Naive thymus-derived CD4-positive, alpha-beta T cell (primary cell): ENCODE results near the gene ATP9B. TPM values are rescaled to one million over a fixed set of nuclear protein-coding genes. Genes with fewer than 3 reads are reported as not detected.

Experiments
- ATAC-seq: fragments of 150-1000 bp; cut with Tn5 transposase; 2 replicates; pipeline ENCODE4 v1.10.0; 2021; ENCODE audit warnings: mild to moderate bottlenecking, moderate library complexity
- CTCF ChIA-PET: fragments of 350-600 bp; sonication (Branson Sonifier 250); formaldehyde crosslinking; loops from one replicate; lab custom pipeline; 2021; ENCODE audit warnings: antibody characterized with exemption; lab: Charles Lee
- POLR2A ChIA-PET: fragments of 350-600 bp; sonication (Branson Sonifier 250); formaldehyde crosslinking; loops from one replicate; lab custom pipeline; 2021; ENCODE audit warnings: antibody characterized with exemption, inconsistent platforms; lab: Charles Lee
- DNase-seq, 9 donors: peaks; one replicate each; pipeline versions ENCODE4 v3.0.0 to v3.0.0-alpha.2; 2020 to 2022; ENCODE audit warnings: mixed read lengths in 1 of 9
- H3K27ac ChIP-seq: one replicate; pipeline ENCODE4 v1.7.0; 2013; ENCODE audit warnings: mild to moderate bottlenecking, low read depth, low read length, moderate library complexity
- H3K27me3 ChIP-seq, 2 donors: one replicate each; pipeline ENCODE4 v1.7.0; 2013; ENCODE audit warnings: low read length in 2 of 2, mild to moderate bottlenecking in 2 of 2, moderate library complexity in 2 of 2; ENCODE audit not compliant: control insufficient read depth in 2 of 2, insufficient read depth in 2 of 2
- H3K36me3 ChIP-seq, 3 experiments: 1 replicate in 2 of 3; 2 replicates in 1 of 3; pipeline ENCODE4 v1.7.0; 2013; ENCODE audit warnings: low read length in 3 of 3, mild to moderate bottlenecking in 3 of 3, moderate library complexity in 1 of 3; ENCODE audit not compliant: insufficient read depth in 3 of 3, control insufficient read depth in 2 of 3
- H3K4me1 ChIP-seq, 2 donors: one replicate each; pipeline ENCODE4 v1.7.0; 2013; ENCODE audit warnings: low read length in 2 of 2, mild to moderate bottlenecking in 2 of 2, moderate library complexity in 1 of 2; ENCODE audit not compliant: control insufficient read depth in 2 of 2, insufficient read depth in 2 of 2
- H3K4me3 ChIP-seq: 2 replicates; pipeline ENCODE4 v1.7.0; 2013; ENCODE audit warnings: mild to moderate bottlenecking, low read length
- H3K9me3 ChIP-seq, 3 experiments: 1 replicate in 2 of 3; 2 replicates in 1 of 3; pipeline ENCODE4 v1.7.0; 2013; ENCODE audit warnings: low read length in 3 of 3; ENCODE audit not compliant: control insufficient read depth in 2 of 3
- H3K27ac Mint-ChIP-seq, 9 donors: one replicate each; pipeline ENCODE4 v1.8.0; 2020 to 2022; ENCODE audit warnings: mixed read lengths in 9 of 9, mild to moderate bottlenecking in 8 of 9, moderate library complexity in 5 of 9, inconsistent platforms in 2 of 9
- H3K27me3 Mint-ChIP-seq, 5 donors: one replicate each; pipeline ENCODE4 v1.8.0; 2021 to 2022; ENCODE audit warnings: mixed read lengths in 5 of 5, mild to moderate bottlenecking in 1 of 5
- H3K36me3 Mint-ChIP-seq, 5 donors: one replicate each; pipeline ENCODE4 v1.8.0; 2020 to 2022; ENCODE audit warnings: mixed read lengths in 5 of 5, mild to moderate bottlenecking in 3 of 5, inconsistent platforms in 1 of 5
- H3K4me1 Mint-ChIP-seq, 7 donors: one replicate each; pipeline ENCODE4 v1.8.0; 2020 to 2022; ENCODE audit warnings: mixed read lengths in 7 of 7, mild to moderate bottlenecking in 3 of 7, inconsistent platforms in 1 of 7
- H3K4me3 Mint-ChIP-seq, 10 donors: one replicate each; pipeline ENCODE4 v1.8.0; 2020 to 2022; ENCODE audit warnings: mild to moderate bottlenecking in 10 of 10, mixed read lengths in 10 of 10, moderate library complexity in 6 of 10, inconsistent platforms in 2 of 10
- H3K9me3 Mint-ChIP-seq, 11 donors: one replicate each; pipeline ENCODE4 v1.8.0; 2020 to 2022; ENCODE audit warnings: mixed read lengths in 11 of 11, mild to moderate bottlenecking in 4 of 11, inconsistent platforms in 1 of 11, moderate library complexity in 1 of 11
- intact Hi-C, 2 donors: fragments of 100-400 bp; cut with micrococcal nuclease; formaldehyde crosslinking; loops; one replicate each; pipeline ENCODE4 v1.15.1; 2023
- polyA plus RNA-seq, 2 donors: library from polyadenylated mRNA; unstranded; fragments of 300-500 nt; fragmentation: Illumina TruSeq; gene quantifications; one replicate each; pipeline ENCODE4 v1.2.3, GENCODE V29; 2021
- total RNA-seq, 6 experiments: library from RNA in 5 of 6; stranded (reverse) in 5 of 6; gene quantifications; 1 replicate in 5 of 6; 2 replicates in 1 of 6; pipeline ENCODE4 v1.2.3 and lab custom pipeline; 2021 to 2026

The ATP9B gene
- total and polyA plus RNA-seq, 7 experiments from 2014 or later: 21.3 to 90.5 (median 79.4) TPM

GRCh38 chr18:79416677-79417052 is 347.5 kb downstream of the ATP9B start:
- ChIA-PET CTCF (no interaction called here), POLR2A (no interaction called here)
- Histone ChIP-seq H3K4me3 (no peak overlapping the region), H3K9me3 (no peaks in the 10 kb centered on the region), H3K36me3 (peaks cover 7 to 65% (median 20%) of the 10 kb centered on the region in 3 experiments), H3K27ac (no peak overlapping the region), H3K4me1 (no peaks in the 10 kb centered on the region), H3K27me3 (no peaks in the 10 kb centered on the region)
- Mint-ChIP-seq H3K36me3 (peaks cover 5 to 31% (median 12%) of the 10 kb centered on the region in 5 donors), H3K4me1 (peaks cover 9 to 54% (median 43%) of the 10 kb centered on the region in 7 donors), H3K27ac (peak overlapping the region in 3 of 9 donors; percentile 36 to 72 (median 70)), H3K27me3 (no peaks in the 10 kb centered on the region), H3K9me3 (peaks cover 0 to 1% (median 0%) of the 10 kb centered on the region in 11 donors), H3K4me3 (peak overlapping the region in 1 of 10 donors; percentile 11)
- DNase-seq (no peak), ATAC-seq (no peak)
- intact Hi-C loops: no loop called here

DNA sequence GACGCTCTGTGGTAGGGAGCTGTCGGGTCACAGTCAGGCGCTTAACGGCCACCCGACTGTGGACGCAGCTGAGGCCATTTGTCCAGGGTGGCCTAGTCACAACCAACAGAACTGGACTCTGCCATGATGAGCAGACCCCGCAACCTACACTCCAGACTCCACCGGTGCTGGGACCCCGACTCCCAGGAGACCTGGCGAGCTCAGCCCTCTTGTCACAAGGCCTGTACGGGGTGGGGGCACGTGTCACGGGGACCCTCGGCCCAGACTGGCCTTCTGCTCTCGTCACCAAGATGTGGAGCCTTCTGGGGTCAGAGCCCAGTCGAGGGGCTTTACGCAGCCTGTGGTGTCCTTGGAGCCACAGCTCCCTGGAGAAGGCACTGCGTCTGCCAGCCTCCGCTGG is 349.0 kb downstream of the ATP9B start:
- H3K27ac ChIP-seq: no peak overlapping the region
- H3K27me3 ChIP-seq: no peaks in the 10 kb centered on the region
- H3K4me1 ChIP-seq: no peaks in the 10 kb centered on the region
- DNase-seq (no peak), ATAC-seq (no peak)
- ChIA-PET POLR2A (interaction anchor here (0.6 kb wide), 1 partner anchor 13 kb away, joined by 4 read pairs; no protein-coding TSS in a partner anchor), CTCF (interaction anchor here (0.7 kb wide), 1 partner anchor 112 kb away, joined by 3 read pairs; no protein-coding TSS in a partner anchor)
- peaks cover 0 to 60% (median 14%) of the 10 kb centered on the region in 3 experiments for H3K36me3 ChIP-seq
- intact Hi-C loops: no loop called here
- peaks cover 0 to 1% (median 0%) of the 10 kb centered on the region in 11 donors for H3K9me3 Mint-ChIP-seq
- H3K36me3 Mint-ChIP-seq: peaks cover 5 to 30% (median 8%) of the 10 kb centered on the region in 5 donors
- peak overlapping the region in 1 of 9 donors; percentile 43 for H3K27ac Mint-ChIP-seq
- no peak overlapping the region for H3K4me3 ChIP-seq
- peaks cover 10 to 55% (median 39%) of the 10 kb centered on the region in 7 donors for H3K4me1 Mint-ChIP-seq
- H3K4me3 Mint-ChIP-seq: no peak overlapping the region
- no peaks in the 10 kb centered on the region for H3K27me3 Mint-ChIP-seq
- H3K9me3 ChIP-seq: no peaks in the 10 kb centered on the region

GRCh38 chr18:79418642-79419041 is 349.4 kb downstream of the ATP9B start:
- Histone ChIP-seq H3K4me3 (no peak overlapping the region), H3K36me3 (peaks cover 0 to 58% (median 11%) of the 10 kb centered on the region in 3 experiments), H3K27ac (no peak overlapping the region), H3K27me3 (no peaks in the 10 kb centered on the region), H3K9me3 (no peaks in the 10 kb centered on the region), H3K4me1 (no peaks in the 10 kb centered on the region)
- Mint-ChIP-seq H3K27ac (peak overlapping the region in 2 of 9 donors; percentile 22 to 52), H3K9me3 (peaks cover 0 to 1% (median 0%) of the 10 kb centered on the region in 11 donors), H3K4me1 (peaks cover 6 to 51% (median 35%) of the 10 kb centered on the region in 7 donors), H3K4me3 (no peak overlapping the region), H3K36me3 (peaks cover 5 to 26% (median 6%) of the 10 kb centered on the region in 5 donors), H3K27me3 (no peaks in the 10 kb centered on the region)
- intact Hi-C loops: no loop called here
- no peak for ATAC-seq
- POLR2A ChIA-PET: interaction anchor here (0.6 kb wide), 1 partner anchor 13 kb away, joined by 4 read pairs; no protein-coding TSS in a partner anchor
- no peak for DNase-seq
- CTCF ChIA-PET: interaction anchor here (0.7 kb wide), 1 partner anchor 112 kb away, joined by 3 read pairs; no protein-coding TSS in a partner anchor

DNA sequence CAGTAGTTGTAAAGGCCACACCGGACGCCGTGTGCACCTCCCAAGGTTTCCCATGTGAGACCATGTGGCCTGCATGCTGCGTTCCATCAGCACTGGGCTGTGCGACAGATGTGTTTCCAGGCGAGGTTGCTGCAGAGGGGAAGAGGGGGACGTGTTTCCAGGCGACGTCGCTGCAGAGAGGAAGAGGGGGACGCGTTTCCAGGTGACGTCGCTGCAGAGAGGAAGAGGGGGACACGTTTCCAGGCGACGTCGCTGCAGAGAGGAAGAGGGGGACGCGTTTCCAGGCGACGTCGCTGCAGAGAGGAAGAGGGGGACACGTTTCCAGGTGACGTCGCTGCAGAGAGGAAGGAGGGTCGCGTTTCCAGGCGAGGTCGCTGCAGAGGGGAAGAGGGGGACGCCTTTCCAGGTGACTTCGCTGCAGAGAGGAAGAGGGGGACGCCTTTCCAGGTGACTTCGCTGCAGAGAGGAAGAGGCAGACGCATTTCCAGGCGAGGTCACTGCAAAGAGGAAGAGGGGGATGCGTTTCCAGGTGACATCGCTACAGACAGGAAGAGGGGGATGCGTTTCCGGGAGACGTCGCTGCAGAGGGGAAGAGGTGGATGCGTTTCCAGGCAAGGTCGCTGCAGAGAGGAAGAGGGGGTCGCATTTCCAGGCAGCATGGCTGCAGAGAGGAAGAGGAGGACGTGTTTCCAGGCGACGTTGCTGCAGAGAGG is 351.0 kb downstream of the ATP9B start:
- Histone ChIP-seq H3K4me3 (no peak overlapping the region), H3K9me3 (no peaks in the 10 kb centered on the region), H3K4me1 (peaks cover 0 to 4% of the 10 kb centered on the region in 2 donors), H3K27me3 (no peaks in the 10 kb centered on the region), H3K27ac (no peak overlapping the region), H3K36me3 (peaks cover 0 to 56% (median 11%) of the 10 kb centered on the region in 3 experiments)
- Mint-ChIP-seq H3K9me3 (peaks cover 0 to 5% (median 0%) of the 10 kb centered on the region in 11 donors), H3K27me3 (no peaks in the 10 kb centered on the region), H3K27ac (peak overlapping the region in 6 of 9 donors; percentile 7 to 70 (median 37)), H3K4me1 (peaks cover 12 to 48% (median 35%) of the 10 kb centered on the region in 7 donors), H3K36me3 (peaks cover 9 to 25% (median 14%) of the 10 kb centered on the region in 5 donors), H3K4me3 (peak overlapping the region in 2 of 10 donors; percentile 2 to 18)
- CTCF ChIA-PET: no interaction called here
- intact Hi-C loops: no loop called here
- ATAC-seq (no peak), DNase-seq (no peak)
- POLR2A ChIA-PET: no interaction called here

GRCh38 chr18:79421275-79421857 is 352.2 kb downstream of the ATP9B start:
- POLR2A ChIA-PET: no interaction called here
- peak overlapping the region in 1 of 9 donors; percentile 33 for H3K27ac Mint-ChIP-seq

DNA sequence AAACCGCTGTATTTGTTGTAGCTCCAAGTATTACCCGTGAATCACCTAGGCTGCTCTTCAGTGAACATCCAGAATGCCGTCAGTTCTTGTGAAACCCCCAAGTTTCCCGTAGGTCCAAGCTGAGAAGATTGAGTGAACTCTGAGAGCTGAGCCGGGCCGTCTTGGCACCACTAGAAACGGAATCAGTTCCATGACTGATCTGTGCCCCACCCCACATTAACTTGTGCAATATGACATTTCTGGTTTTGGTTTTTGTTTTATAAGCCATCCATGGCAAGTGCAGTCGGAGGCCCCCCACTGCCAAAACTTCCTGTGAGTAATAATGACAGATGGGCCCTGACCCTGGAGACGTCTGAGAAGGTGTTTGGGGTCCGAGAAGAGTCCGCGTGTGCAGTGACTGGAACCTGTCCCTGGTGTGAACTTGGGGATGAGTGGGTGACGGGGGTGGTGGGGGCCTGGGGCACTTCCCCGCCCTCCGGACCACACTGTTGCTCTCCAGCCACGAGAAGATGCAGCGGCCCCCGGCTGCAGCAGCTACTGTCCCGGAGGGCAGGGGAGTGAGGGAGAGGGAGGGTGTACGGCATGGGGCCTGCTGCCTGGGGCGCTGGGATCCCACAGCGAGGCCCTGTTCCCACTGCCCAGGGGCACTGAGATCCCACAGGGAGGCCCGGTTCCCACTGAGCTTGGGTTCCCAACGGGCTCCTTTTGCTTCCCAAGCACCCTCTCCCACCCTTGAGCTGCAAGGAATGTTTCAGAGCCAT is 353.0 kb downstream of the ATP9B start:
- H3K36me3 Mint-ChIP-seq: peaks cover 11 to 27% (median 14%) of the 10 kb centered on the region in 5 donors
- no peaks in the 10 kb centered on the region for H3K27me3 Mint-ChIP-seq
- H3K9me3 Mint-ChIP-seq: peaks cover 0 to 5% (median 0%) of the 10 kb centered on the region in 11 donors
- DNase-seq: no peak
- Histone ChIP-seq H3K4me3 (no peak overlapping the region), H3K27me3 (no peaks in the 10 kb centered on the region), H3K9me3 (no peaks in the 10 kb centered on the region), H3K36me3 (peaks cover 0 to 75% (median 11%) of the 10 kb centered on the region in 3 experiments), H3K27ac (no peak overlapping the region), H3K4me1 (peaks cover 0 to 4% of the 10 kb centered on the region in 2 donors)
- H3K4me1 Mint-ChIP-seq: peaks cover 12 to 48% (median 35%) of the 10 kb centered on the region in 7 donors
- ChIA-PET POLR2A (no interaction called here), CTCF (no interaction called here)
- peak overlapping the region in 7 of 9 donors; percentile 17 to 89 (median 54) for H3K27ac Mint-ChIP-seq
- no peak overlapping the region for H3K4me3 Mint-ChIP-seq
- intact Hi-C loops: no loop called here
- peak; percentile 47 for ATAC-seq

More at GRCh38 chr18:79421275-79421857, 352.2 kb downstream of the ATP9B start:
- Mint-ChIP-seq H3K27me3 (no peaks in the 10 kb centered on the region), H3K9me3 (peaks cover 0 to 5% (median 0%) of the 10 kb centered on the region in 11 donors), H3K4me1 (peaks cover 12 to 54% (median 35%) of the 10 kb centered on the region in 7 donors), H3K4me3 (no peak overlapping the region), H3K36me3 (peaks cover 11 to 27% (median 14%) of the 10 kb centered on the region in 5 donors)
- H3K4me1 ChIP-seq: peaks cover 0 to 4% of the 10 kb centered on the region in 2 donors
- H3K4me3 ChIP-seq: no peak overlapping the region
- CTCF ChIA-PET: no interaction called here
- H3K9me3 ChIP-seq: no peaks in the 10 kb centered on the region
- H3K36me3 ChIP-seq: peaks cover 0 to 67% (median 11%) of the 10 kb centered on the region in 3 experiments
- DNase-seq: no peak
- no peaks in the 10 kb centered on the region for H3K27me3 ChIP-seq
- no peak overlapping the region for H3K27ac ChIP-seq
- peak; percentile 16 for ATAC-seq
- intact Hi-C loops: no loop called here
